Occipital lobe (tissue), 2 donors: ENCODE results near the gene TMEM253. TPM values are rescaled to one million over a fixed set of nuclear protein-coding genes. Genes with fewer than 3 reads are reported as not detected.

ENCODE experiments used
- DNase-seq: peaks from one replicate; lab custom pipeline; 2025; lab: John Stamatoyannopoulos, UW
- total RNA-seq: library from RNA; depleted of rRNA; stranded (reverse); fragments of >200 nt; gene quantifications from one replicate; pipeline ENCODE4 v1.2.3, GENCODE V29; 2014

Gene TMEM253
- total RNA-seq, 1 donor from 2014 or later = not detected

- DNase-seq = no peak
Measured at GRCh38 chr14:21089877-21090193, 11.0 kb upstream of the TMEM253 start.

DNA sequence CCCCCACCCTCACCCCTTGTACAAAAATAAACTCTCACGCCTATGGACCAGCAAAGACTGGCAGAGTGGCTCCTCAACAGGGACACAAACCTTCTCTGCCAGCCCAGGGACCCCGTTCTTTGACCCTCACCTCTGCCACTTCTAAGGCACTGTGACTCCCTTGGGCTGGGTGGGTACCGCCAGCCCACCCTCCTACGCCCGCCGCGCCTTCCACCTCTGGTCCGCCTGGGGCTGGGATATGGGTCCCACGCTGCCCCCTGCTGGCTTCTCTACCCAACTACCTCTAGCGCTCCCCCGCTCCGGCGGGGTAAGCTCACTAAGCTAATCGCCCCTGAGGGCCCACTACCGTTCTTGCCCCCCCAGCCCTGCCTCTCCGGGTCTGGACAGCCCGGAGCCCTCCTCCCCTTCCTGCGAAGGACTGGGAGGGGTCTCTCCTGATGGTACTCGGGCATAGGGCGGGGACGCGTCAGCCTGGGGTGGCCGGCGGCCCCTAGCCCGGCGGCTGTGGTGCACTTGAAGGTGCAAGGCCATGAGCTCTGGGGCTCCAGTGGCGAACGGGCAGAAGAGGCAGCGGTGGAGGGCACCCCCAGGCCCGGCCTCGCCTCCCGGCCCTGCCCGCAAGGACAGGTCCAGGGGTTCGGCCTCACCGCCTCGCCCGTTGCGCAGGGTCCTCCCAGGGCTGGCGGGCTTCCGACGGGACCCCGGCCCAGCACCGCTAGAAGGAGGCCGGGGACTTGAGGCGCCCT, 10.5 kb upstream of the TMEM253 start:
- no peak for DNase-seq

- no peak for DNase-seq
Measured at GRCh38 chr14:21090940-21091663, 9.8 kb upstream of the TMEM253 start.

DNA sequence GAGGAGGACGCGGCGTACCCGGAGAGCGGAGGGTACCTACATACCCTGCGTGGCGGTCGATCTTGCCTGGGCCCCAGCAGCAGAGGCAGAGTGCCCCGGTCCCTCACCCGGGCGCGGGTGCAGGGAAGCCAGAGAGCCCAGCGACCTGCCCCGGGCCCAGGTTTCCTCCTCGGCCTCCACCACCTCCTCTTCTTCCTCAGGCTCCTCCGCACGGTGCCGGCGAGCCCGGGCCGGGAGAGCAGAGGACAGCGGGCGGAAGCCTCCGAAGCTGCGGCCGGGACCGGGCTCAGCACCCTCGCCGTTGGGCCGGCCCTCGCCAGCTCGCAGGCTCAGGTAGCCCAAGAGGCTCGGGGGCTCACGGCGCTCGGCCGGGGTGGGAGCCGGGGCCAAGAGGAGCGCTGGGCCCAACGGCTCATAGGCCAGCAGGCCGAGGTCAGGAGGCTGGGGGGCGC, 9.0 kb upstream of the TMEM253 start:
- no peak for DNase-seq

GRCh38 chr14:21092273-21093011, 8.4 kb upstream of the TMEM253 start:
- DNase-seq = peak; percentile 64

GRCh38 chr14:21093018-21093417, 7.8 kb upstream of the TMEM253 start:
- no peak for DNase-seq

GRCh38 chr14:21093769-21094681, 6.8 kb upstream of the TMEM253 start:
- DNase-seq = no peak

DNA sequence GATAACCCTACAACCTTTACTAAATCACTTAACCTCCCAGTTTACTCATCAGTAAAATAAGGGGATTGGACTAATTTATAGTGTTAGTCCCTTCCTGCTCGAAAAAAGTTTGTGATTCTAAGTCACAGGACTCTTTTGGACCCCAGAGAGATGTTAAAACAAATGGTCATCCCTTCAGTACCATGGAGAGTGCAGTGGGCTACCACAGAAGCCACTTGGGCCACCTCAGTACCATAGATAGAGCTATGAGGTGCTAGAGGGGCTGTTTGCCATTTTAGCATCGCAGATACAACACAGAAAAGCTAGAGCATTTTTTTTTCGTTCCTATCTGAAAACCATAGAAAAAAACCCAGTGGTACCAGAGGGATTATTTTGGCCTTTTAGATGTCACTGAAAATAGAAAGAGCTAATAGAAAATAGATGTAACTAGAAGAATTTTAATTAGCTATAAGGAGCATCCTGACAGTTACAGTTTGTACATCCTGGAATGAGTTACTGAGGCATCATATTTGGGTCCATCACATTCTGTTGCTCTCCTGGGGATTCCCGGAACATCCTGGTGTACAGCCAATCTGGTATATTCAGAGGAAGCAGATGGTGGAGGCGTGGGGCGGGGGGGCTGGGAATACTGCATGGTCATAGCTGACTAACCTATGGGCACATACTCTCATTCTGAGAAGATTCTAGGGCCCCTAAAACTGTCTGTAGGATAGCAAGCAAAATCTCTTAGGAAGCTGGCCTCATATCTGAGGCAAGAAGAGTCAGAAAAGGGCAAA, 5.2 kb upstream of the TMEM253 start:
- peak; percentile 25 for DNase-seq

- no peak for DNase-seq
Measured at GRCh38 chr14:21096438-21096837, 4.4 kb upstream of the TMEM253 start.

DNA sequence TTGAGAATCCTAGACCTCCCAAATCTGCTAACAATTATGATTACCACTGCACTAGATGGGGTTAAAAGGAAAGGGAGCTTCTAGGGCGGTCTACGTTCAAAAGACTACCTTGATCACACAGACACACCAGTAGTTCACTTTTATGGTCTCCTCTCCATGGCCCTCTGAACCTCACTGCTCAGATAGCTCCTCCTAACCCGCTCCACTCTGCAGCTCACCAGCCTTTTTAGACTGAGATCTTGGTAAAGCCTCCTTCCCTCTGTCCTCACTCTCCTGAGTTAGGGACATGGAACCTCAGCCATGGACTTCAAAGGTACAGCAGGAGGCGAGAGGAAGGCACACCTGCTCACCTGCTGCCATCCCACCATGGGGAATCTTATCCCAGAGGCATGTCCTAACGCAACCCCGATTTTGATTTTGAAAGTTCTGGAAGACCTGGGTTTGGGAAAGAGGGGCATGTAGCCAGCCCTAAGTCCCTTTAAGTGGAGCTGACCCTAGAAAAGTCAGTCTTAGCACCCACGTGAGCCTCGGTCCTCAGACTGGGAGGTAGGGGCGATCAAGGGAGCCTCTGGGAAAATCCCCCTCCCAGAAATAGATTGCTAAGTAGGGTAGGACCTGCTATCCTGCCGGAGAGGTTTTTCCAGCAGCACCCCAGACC, 3.8 kb upstream of the TMEM253 start:
- DNase-seq = no peak

- DNase-seq = no peak
Measured at GRCh38 chr14:21097636-21098075, 3.2 kb upstream of the TMEM253 start.

DNA sequence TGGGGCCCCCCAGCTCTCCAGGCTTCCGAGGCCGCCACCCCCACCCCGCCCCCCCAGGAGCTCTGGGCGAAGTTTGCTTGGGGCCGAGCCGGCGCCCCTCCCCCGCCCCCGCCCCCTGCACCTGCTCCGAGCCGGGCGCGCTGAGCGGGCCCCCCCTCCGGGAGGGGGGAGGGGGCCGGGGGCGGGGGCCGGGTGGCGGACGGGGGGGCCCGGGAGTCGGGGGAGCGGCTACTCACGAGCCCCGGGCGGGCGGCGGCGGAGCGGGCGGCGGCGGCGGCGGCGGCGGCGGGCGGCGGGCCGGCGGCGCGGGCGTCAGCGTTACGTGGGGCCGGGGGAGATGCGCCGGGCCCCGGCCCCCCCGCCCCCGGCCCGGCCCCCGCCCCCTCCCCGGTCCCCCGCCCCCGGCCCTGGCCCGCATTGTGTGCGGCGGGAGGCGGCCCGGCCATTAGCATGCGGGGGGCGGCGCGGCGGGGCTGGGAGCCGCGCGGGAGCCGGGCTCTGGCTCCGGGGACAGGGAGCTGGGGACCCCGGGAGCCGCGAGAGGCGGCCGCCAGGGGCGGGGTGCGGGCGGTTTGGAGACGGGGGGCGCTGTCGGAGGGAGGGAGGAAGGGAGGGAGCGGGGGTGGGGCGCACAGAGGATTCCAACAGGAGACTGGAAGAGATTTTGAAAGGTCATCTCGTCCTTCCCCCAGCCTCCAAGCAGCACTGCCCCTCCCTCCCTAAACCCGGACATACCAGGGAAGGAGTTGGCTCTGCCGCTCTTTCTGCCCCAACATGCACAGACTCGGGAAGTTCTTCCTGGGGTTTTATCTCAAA, 2.6 kb upstream of the TMEM253 start, which contains the start of gene ZNF219:
Gene ZNF219 (minus strand): TSS at position 580 of the 816 bp plus-strand sequence. CDS start 5,064 bp downstream, outside the sequence.
- DNase-seq = peak; percentile 13

- DNase-seq = no peak
Measured at GRCh38 chr14:21098892-21099595, 1.8 kb upstream of the TMEM253 start.

DNA sequence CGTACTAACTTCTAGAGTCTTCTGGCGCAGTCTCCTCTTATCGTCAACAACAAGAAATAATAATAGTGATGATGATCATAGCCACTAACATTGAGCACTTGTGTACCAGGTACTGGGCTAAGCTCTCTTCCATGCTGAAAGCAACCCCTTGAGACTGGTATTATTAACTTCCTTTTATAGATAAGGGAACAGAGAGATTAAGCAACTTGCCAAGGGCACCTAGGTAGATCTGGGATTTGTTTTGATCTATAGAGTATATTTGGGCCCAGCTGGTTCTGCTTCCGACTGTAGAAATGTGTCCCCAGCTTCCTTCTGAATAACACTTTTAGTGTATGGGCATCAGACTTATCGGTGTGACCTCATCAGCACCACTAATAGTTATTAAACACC, 1.3 kb upstream of the TMEM253 start:
- no peak for DNase-seq

DNA sequence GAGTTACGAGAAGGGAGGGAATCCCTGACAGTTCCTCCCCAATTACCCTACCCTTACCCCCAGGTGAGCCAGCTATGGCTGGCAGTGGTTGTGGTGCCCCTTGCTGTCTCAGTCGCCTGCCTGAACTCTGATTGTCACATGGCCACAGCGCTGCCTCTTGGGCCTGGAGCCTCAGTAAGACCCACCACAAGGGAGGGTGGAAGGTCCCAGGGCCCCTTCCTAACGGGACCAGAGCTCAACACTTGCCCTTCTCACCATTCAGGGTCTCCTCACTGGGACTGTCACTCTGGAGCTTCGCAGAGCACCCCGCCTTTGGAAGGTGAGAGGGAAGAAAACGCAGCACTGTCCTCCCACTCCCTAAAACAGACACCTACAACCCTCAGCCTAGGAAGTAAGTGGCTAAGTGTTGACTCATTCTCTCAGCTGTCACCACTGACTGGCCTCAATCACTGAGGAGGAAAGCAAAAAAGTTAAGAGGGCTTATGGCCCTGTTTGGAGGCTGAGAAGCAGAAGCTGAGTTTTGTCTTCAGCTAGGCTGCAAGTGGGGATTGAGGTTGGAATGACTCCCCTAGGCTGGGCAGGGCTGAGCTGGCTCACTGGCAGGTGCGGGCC, 1.0 kb downstream of the TMEM253 start:
- DNase-seq = no peak

- DNase-seq = no peak
Measured at GRCh38 chr14:21102521-21103410, 1.9 kb downstream of the TMEM253 start.

GRCh38 chr14:21103411-21103709, 2.5 kb downstream of the TMEM253 start:
- no peak for DNase-seq
